Epidermal melanocyte (primary cell): Measurements from ENCODE around the gene AHR.
"Not testable (repeated sequence)": the region's sequence is repeated elsewhere in the genome, so short reads cannot be mapped to it uniquely, and the experiment has no call there.

ENCODE experiments used
- DNase-seq: peaks from one replicate; pipeline ENCODE4 v3.0.0; 2011; ENCODE audit warnings: low spot score; ENCODE audit not compliant: insufficient read length

AHR gene

DNA sequence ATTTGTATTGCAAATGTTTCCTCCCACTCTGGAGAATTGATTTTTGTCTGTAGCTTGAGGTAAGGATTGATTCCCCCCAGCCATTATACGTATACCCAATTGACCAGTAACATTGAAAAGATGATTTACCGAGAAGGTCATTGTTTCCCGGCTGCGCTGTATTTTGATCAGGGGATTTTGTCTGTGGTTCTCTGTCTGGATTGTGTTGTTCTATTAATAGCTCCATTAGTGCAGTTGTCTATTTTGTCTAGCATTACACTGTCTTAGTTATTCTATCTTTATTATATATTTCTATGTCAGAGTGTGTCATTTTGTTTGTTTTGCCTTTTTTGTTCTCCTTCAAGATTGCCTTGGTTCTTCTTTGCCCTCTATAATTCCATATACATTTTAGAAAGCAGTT lies 37.7 kb downstream of the AHR start:
- no peak for DNase-seq

DNA sequence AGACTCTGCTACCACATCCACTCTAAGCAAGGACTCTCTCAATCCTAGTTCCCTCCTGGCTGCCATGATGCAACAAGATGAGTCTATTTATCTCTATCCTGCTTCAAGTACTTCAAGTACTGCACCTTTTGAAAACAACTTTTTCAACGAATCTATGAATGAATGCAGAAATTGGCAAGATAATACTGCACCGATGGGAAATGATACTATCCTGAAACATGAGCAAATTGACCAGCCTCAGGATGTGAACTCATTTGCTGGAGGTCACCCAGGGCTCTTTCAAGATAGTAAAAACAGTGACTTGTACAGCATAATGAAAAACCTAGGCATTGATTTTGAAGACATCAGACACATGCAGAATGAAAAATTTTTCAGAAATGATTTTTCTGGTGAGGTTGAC lies 40.7 kb downstream of the AHR start:
- no peak for DNase-seq

DNA sequence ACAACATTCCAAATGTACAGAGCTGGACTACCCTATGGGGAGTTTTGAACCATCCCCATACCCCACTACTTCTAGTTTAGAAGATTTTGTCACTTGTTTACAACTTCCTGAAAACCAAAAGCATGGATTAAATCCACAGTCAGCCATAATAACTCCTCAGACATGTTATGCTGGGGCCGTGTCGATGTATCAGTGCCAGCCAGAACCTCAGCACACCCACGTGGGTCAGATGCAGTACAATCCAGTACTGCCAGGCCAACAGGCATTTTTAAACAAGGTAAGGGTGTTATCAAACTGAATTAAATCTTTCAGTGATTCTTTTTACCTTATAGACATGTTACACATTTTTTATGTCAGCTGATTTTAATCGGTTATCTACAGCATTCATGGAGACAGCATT lies 41.5 kb downstream of the AHR start:
- no peak for DNase-seq

DNA sequence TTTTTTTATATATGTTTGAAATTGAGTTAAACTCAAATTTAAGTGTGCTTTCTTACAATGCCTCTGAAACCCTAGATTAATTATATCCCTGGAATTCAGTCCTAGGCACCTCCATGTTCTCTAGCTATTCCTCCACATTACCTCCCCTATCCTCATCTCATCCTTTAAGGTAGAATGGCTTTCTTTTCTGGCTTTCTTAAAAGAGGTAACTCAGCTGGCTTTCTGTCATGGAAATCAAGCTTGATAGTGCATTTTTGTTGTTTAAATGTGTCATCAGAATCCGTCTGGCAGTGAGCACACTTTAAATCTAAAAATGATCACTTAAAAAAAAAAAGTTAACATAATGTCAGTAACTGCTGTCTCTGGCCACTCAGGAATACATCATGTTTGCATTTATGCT lies 42.2 kb downstream of the AHR start:
- no peak for DNase-seq

DNA sequence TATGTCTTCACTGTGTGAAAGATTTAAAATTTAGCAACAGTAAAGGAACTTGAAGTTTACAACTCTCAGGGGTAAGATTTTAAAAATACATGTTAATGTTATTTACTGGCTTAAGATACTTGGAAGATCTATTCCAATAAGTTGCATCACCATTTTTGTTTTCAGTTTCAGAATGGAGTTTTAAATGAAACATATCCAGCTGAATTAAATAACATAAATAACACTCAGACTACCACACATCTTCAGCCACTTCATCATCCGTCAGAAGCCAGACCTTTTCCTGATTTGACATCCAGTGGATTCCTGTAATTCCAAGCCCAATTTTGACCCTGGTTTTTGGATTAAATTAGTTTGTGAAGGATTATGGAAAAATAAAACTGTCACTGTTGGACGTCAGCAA lies 44.3 kb downstream of the AHR start:
- no peak for DNase-seq

DNA sequence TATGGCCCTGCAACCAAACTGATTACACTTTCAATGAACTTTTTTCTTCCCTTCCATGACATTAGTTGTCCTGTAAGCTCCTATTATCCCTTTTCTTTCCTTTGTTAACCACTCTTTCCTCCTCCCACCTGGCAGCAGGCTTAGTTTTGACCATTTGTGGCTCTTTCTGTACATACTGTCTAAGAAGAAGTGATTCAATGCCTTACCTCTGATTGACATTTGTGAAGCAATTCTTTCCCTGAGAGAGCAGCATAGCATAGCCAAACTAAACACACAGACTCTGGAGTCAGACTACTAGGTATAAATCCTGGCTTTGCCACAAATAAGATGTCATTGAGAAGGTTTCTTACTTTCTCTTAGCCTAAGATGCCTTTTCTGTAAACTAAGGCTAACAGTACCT lies 48.9 kb downstream of the AHR start:
- no peak for DNase-seq

DNA sequence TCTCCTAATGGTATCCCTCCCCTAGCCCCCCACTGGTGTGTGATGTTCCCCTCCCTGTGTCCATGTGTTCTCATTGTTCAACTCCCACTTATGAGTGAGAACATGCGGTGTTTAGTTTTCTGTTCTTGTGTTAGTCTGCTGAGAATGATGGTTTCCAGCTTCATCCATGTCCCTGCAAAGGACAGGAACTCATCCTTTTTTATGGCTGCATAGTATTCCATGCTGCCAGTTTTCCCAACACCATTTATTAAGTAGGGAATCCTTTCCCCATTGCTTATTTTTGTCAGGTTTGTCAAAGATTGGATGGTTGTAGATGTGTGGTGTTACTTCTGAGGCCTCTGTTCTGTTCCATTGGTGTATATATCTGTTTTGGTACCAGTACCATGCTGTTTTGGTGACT lies 50.5 kb downstream of the AHR start:
- DNase-seq, result not testable (repeated sequence)

DNA sequence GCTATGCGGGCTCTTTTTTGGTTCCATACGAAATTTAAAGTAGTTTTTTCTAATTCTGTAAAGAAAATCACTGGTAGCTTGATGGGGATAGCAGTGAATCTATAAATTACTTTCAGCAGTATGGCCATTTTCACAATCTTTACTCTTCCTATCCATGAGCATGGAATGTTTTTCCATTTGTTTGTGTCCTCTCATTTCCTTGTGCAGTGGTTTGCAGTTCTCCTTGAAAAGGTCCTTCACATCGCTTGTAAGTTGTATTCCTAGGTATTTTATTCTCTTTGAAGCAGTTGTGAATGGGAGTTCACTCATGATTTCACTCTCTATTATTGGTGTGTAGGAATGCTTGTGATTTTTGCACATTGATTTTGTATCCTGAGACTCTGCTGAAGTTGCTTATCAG lies 51.9 kb downstream of the AHR start:
- not testable (repeated sequence) for DNase-seq

DNA sequence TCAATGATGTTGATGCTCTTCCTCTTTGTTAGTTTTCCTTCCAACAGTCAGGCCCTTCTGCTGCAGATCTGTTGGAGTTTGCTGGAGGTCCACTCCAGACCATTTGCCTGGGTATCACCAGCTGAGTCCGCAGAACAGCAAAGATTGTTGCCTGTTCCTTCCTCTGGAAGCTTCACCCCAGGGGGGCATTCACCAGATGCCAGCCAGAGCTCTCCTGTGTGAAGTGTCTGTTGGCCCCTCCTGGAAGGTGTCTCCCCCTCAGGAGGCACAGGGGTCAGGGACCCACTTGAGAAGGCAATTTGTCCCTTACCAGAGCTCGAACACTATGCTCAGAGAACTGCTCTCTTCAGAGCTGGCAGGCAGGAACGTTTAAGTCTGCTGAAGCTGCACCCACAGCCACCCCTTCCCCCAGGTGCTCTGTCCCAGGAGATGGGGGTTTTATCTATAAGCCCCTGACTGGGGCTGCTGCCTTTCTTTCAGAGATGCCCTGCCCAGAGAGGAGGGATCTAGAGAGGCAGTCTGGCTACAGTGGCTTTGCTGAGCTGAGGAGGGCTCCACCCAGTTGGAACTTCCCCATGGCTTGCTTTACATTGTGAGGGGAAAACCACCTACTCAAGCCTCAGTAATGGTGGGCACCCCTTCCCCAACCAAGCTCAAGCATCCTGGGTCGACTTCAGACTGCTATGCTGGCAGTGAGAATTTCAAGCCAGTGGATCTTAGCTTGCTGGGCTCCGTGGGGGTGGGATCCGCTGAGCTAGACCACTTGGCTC lies 55.4 kb downstream of the AHR start:
- not testable (repeated sequence) for DNase-seq

DNA sequence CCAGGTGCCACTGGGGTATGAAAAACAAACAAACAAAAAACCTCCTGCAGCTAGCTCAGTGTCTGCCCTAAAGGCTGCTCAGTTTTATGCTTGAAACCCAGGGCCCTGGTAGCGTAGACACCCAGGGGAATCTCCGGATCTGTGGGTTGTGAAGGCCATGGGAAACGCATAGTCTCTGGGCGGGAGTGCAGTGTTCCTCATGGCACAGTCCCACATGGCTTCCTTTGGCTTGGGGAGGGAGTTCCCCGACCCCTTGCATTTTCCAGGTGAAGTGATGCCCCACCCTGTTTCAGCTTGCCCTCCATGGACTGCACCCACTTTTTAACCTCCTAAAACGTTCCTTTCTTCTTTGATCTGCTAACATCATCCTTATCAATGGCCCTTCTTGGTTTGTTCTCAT lies 56.0 kb downstream of the AHR start:
- DNase-seq, result no peak

DNA sequence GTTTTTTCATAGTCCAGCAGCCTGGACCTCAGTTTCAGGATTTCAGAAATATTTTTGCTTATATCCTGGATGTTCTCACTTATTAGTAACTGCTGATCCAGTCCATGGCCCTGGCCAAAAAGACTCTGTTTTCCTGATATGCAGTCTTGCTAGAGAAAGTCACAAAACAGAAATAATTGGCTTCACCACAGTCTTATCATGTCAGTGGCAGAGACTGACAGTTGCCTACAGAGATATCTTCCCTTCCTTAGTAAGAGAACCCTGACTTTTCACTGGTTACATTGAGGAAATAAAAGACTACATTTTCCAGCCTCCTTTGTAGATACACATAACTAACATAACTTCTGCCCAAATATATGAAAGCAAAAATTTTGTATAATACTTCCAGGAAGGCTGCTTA lies 56.6 kb downstream of the AHR start:
- DNase-seq, result no peak

DNA sequence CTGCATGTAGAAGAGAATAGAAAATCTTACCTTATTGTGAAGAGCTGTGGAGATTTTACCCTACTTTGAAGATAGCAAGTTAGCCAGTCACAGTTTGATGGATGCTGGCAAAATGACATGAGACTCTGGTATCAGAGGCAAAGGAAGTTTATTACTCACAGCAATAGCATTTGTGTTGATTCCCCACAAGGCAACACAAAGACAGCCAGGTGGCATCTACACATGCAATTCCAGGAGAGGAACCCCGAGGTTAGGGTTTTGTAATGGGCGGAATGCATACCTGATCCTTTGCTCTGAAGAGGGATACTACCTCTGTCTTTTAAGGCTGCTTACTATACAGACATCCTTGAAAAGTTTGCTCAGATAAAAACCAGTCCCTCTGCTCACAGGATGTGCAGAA lies 59.5 kb downstream of the AHR start:
- DNase-seq, result no peak

DNA sequence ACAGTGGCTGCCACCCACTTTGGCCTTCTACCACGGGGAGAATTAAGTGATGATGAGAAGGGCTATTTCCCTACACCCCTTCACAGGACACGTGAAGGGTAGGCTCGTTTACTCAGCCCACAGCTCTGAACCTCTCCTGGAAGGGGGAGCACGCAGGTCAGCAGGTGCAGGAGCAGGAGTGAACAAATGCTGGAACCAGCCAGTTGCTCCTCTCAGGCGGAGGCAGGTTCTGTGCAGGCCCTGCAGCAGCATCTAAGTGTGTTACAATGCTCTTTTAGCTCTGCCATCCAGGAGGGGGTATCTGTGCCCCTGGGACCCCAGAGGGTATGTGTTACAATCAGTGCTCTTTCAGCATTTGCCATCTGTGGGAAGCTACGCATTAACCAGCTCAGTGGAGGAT lies 61.2 kb downstream of the AHR start:
- DNase-seq, result no peak

DNA sequence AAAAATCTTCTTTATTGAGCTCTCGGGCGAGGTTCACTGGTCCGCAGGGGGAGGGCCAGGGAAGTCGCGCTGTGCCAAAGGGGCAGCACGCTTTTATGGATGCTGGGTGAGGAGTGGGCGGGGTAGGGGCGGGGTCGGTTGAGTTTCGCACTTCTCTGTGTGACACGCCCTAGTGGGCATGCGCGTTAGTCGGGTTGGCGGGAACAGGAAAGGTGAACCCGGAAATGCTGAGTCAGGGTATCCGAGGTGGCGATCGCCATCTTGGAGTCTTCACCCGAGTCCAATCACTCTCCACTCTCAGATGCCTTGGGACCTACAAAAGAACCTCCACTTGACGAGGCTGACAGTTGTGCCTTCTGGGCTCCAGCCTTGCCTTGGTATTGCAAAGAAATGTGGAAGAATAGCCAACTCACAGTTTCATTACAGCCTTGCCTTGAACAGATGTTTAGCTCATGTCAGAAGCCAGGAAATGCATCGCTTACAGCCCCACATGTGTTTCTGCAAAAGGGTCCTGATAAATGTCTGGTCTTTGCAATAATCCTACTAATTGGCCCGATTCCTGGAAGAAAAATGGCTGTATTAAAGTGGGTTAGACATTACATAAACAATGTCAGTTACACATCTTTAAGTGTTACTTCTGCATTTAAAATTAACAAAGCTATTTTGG lies 64.1 kb downstream of the AHR start:
- no peak for DNase-seq

DNA sequence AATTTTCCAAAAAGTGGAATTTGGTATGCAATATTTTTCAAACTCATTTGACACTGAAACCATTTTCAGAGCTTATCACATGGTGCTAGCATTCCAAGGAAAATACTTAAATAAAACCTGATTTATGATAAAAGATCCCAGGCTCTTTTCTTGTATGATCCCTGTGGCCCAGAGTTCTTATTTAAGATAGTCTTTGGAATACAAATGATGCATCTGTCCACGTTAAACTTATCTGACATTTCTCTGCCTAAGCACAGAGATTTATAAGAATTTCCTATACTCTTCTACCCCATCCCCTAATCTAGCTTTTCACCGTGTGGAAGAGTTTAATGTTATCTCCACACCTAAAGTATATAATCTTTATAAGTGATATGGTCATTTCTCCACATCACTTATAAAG lies 66.2 kb downstream of the AHR start:
- no peak for DNase-seq

DNA sequence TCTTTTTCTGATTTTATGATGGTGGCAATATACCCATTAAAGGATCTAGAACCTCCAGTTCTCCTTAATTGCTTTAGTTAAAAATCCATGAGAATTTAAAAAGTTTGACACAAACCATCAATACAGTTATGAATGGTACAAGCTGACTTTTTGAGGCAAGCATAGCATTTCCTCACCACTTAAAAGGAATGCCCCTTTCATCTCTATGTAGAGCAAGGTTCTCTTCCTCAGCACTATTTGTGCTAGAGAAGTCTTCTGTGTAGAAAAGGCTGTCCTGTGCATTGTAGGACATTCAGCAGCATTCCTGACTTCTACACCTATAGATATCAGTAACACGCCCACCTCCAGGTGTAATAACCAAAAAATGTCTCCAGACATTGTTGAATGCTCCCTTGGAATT lies 67.3 kb downstream of the AHR start:
- DNase-seq, result no peak

DNA sequence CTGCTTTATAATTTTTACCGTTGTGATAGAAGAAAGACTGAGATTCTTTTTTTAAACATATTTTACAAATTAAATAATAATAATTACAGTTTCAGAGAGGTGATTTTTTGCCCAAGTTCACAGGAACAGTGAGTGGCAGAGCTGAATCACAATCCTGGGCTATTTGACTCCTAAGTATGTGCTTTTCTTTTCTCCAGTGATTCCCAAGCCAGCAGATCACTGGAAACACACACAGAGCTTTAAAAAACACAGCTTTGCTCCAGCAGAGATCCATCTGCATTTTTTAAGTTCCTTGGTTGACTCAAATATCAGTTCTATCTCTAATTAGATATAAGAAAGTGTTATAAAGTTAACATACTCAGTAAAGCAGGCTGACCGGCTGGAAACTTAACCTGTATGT lies 69.0 kb downstream of the AHR start:
- no peak for DNase-seq

DNA sequence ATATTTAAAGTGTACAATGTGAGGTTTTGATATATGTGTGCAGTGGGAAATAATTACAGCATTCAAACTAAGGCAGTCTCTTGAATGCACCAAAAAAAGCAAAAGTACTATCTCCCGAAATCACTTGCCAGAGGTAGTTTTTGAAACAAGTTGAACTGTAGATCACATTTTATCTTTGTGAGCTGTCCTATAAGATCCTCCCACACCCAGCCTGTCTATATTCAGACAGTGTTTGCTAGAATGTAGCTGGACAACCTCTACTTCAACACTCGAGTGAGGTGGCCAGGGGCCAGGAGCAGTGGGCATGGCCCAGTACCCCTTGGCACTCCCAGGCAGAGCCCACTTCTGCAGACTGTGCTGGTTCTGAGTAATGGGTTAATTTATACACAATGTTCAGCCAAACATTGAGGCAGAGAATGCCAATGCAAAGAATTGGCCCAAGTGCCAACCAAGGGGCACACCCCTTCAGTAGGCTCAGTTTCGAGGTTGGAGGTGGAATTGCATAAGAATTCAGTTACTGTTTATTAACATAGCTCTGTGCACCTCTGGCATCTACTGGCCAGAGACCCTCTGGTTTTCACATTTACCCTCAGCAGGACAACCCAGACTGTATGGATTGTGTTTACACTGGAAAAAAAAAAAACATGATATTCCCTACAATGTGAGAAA lies 70.5 kb downstream of the AHR start:
- no peak for DNase-seq

DNA sequence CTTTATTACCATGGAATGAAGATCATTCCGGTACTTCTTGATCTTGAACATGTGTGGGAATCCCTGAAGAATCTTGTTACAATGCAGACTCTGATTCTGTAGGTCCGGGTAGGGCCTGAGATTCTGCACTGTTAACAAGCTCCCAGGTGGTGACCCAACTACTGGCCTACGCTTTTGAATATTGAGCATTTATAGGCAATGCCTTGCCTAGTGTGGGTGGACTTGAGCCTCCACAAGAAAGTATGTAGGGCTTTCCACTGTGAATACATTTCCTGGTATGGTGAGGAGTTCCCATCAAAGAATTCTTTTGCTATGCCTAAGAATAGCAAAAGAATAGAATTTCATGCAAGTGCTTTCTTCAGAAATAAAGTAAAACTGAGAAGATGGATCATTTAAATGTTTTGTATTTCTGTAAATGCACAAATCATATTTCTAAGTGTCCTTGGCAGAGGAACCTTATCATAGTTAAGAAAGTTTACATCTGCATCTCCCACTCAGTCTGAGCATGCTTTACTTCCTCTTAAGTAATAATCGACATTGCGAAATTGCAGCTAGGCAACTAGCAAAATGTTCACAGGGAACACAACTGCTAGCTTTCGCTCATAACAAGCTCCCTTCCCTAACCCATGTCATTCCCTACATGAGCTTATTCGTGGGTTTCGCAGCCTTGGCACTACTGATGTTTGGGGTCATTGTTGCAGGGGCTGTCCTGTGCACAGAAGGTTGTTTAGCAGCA lies 71.4 kb downstream of the AHR start:
- DNase-seq, result no peak

DNA sequence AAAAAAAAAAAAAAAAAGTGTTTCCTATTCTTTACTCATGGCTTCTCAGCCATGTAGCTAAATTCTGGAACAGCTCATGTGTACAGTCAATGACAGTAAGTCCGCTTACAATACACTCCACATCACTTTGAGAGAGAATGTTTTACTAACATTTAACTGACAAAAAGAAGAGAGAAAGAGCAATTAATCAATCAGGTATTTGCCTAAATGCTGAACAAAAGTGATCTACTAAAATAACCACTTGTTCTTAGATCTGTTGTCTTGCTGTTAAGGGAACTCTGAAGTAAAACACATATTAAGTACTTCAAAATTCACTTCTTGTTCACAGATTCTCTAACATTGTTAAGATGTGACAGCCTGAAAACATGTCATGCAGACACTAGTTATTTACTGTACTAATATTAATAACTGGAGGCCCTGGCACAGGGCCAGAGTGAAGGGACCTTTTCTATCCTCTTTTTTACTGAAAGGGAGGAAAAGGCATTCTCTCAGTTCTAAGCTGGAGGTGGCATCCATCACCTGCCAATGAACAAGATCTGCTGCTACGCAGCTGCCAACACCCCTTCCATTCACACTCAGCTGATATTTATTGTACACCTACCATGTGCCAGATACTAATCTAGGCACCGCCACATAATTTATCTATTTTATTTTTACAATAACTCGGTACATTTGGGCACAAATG lies 72.6 kb downstream of the AHR start:
- no peak for DNase-seq
